Measurements from ENCODE around the gene UCK1. TPM values are rescaled to one million over a fixed set of nuclear protein-coding genes. Genes with fewer than 3 reads are reported as not detected.

The UCK1 gene
- total and polyA plus RNA-seq, 4 donors, result 17.6 to 28.6 (median 25.1) TPM

DNA sequence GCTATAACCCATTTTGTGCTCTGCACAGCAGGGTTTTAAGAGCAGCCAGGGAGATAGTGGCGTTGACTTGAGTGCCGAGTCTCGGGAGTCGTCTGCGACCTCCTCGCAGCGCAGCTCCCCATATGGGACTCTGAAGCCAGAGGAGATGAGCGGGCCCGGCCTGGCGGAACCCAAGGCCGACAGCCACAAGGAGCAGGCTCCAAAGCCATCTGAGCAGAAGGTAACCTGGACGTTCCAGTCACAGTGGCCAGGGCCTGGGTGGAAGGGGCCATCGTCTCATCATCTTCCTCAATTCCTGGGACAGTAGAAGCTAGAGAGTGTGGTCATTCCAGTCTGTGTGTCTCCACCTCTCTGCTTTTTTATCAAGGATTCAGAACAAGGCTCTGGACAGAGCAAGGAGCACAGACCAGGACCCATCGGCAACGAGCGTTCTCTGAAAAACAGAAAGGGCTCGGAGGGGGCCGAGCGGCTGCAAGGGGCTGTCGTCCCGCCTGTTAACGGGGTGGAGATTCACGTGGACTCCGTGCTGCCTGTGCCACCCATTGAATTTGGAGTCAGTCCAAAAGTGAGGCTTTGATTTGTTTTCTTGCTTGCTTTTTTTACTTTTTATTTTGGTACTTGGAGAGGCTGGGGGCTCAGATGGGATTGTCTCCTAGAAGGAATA lies 48.6 kb downstream of the UCK1 start:
- Histone ChIP-seq H3K4me3 (no peak overlapping the region), H3K9ac (ENCODE audit: insufficient read depth in 1 of 2, low read length in 2 of 2) (no peak overlapping the region), H3K4me1 (ENCODE audit: control insufficient read depth in 5 of 5, insufficient read depth in 5 of 5, low read length in 5 of 5) (no peaks in the 10 kb centered on the region), H3K27ac (ENCODE audit: low read depth in 1 of 2, low read length in 1 of 2) (peak overlapping the region in 1 of 2 donors; percentile 74), H3K27me3 (ENCODE audit: control insufficient read depth in 3 of 3, insufficient read depth in 3 of 3, low read length in 2 of 3) (no peaks in the 10 kb centered on the region), H3K36me3 (ENCODE audit: control insufficient read depth in 4 of 4, insufficient read depth in 4 of 4, low read length in 4 of 4) (peaks cover 21 to 89% (median 81%) of the 10 kb centered on the region in 4 donors), H3K9me3 (ENCODE audit: control insufficient read depth in 4 of 4, insufficient read depth in 3 of 4, low read length in 3 of 4) (no peaks in the 10 kb centered on the region)
- WGBS, 2 donors, result 93 to 94% methylated on average over 24 of the region's 24 CpGs
- ATAC-seq (ENCODE audit: insufficient read depth, low FRiP score) (no peak), DNase-seq (no peak)
- TF ChIP-seq, protein P1, sequence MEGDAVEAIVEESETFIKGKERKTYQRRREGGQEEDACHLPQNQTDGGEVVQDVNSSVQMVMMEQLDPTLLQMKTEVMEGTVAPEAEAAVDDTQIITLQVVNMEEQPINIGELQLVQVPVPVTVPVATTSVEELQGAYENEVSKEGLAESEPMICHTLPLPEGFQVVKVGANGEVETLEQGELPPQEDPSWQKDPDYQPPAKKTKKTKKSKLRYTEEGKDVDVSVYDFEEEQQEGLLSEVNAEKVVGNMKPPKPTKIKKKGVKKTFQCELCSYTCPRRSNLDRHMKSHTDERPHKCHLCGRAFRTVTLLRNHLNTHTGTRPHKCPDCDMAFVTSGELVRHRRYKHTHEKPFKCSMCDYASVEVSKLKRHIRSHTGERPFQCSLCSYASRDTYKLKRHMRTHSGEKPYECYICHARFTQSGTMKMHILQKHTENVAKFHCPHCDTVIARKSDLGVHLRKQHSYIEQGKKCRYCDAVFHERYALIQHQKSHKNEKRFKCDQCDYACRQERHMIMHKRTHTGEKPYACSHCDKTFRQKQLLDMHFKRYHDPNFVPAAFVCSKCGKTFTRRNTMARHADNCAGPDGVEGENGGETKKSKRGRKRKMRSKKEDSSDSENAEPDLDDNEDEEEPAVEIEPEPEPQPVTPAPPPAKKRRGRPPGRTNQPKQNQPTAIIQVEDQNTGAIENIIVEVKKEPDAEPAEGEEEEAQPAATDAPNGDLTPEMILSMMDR (IDR thresholded peaks at IDR 0.05; ENCODE audit: control extremely low read depth, extremely low read depth), result no peak

DNA sequence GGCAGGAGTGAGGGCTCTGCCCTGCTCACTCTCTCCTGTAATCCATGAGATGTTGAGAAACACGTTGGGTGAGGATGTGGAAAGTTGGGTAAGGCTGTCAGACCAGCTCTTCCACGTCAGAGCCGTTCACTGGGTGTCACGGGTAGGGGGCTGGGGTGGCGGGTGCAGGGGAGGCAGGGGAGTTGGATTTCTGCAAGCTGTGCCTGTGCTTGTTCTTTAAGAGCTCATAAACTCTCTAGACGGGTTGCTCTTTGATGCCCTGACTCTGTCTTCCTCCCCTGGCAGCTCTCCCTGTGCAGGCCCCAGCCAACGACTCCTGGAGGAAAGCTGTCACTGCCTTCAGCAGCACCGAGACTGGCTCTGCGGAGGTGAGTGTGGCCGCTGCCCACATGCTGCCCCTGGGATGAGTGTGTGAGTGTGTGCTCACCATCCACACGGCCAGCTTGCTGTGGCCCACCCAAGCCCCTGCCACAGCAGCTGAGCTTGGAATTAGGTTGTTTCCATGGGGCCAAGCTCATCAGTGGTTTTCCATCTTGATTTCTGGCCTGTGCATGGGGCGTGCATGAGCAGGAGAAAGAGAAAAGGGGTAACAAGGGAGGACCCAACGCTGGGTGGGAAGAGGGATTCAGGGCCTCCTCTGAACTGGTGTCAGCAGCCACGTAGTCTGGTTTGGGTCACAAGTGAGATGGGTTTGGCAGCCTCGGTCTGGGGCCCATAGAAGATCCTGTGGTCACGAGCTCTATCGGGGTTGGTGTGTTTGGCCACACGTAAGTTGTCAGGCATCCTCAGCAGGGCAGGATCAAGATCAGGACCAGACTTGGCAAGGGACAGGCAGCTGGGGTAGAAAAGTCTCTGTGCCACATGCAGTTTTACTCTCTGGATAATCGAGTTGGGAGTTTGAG lies 49.4 kb downstream of the UCK1 start:
- Histone ChIP-seq H3K4me3 (no peak overlapping the region), H3K27me3 (ENCODE audit: control insufficient read depth in 3 of 3, insufficient read depth in 3 of 3, low read length in 2 of 3) (no peaks in the 10 kb centered on the region), H3K4me1 (ENCODE audit: control insufficient read depth in 5 of 5, insufficient read depth in 5 of 5, low read length in 5 of 5) (no peaks in the 10 kb centered on the region), H3K9ac (ENCODE audit: insufficient read depth in 1 of 2, low read length in 2 of 2) (no peak overlapping the region), H3K9me3 (ENCODE audit: control insufficient read depth in 4 of 4, insufficient read depth in 3 of 4, low read length in 3 of 4) (no peaks in the 10 kb centered on the region), H3K27ac (ENCODE audit: low read depth in 1 of 2, low read length in 1 of 2) (peak overlapping the region in 1 of 2 donors; percentile 74), H3K36me3 (ENCODE audit: control insufficient read depth in 4 of 4, insufficient read depth in 4 of 4, low read length in 4 of 4) (peaks cover 21 to 89% (median 84%) of the 10 kb centered on the region in 4 donors)
- no peak for ATAC-seq (ENCODE audit: insufficient read depth, low FRiP score)
- TF ChIP-seq, protein P1 (IDR thresholded peaks at IDR 0.05; ENCODE audit: control extremely low read depth, extremely low read depth), result no peak
- 72 to 83% methylated on average over 19 of the region's 19 CpGs for WGBS, 2 donors
- peak in 1 of 3 donors; percentile 40 for DNase-seq

DNA sequence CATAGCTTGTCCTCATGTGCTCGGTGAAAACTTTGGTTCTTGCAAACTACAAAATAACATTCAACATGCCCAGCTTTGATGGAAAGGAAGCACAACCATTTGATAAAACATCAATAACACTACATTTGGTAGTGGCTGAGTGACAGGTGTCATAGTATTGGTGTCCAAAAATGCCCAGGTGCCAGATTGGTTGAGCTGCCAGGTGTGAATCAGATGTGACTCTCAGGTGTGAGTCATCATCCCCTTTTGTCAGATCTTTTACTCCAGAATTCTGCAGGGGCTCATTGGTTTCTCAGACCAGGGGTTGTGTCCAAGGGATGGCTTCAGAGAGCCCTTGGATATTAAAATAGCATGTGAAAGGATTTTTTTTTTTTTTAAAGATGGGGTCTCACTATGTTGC lies 50.8 kb downstream of the UCK1 start:
- TF ChIP-seq, protein P1 (IDR thresholded peaks at IDR 0.05; ENCODE audit: control extremely low read depth, extremely low read depth), result no peak
- no peaks in the 10 kb centered on the region for H3K27me3 ChIP-seq (ENCODE audit: control insufficient read depth in 3 of 3, insufficient read depth in 3 of 3, low read length in 2 of 3)
- WGBS, 2 donors, result 96 to 97% methylated on average over 1 of the region's 1 CpG
- no peak overlapping the region for H3K9ac ChIP-seq (ENCODE audit: insufficient read depth in 1 of 2, low read length in 2 of 2)
- H3K9me3 ChIP-seq (ENCODE audit: control insufficient read depth in 4 of 4, insufficient read depth in 3 of 4, low read length in 3 of 4), result no peaks in the 10 kb centered on the region
- H3K4me1 ChIP-seq (ENCODE audit: control insufficient read depth in 5 of 5, insufficient read depth in 5 of 5, low read length in 5 of 5), result no peaks in the 10 kb centered on the region
- no peak overlapping the region for H3K27ac ChIP-seq (ENCODE audit: low read depth in 1 of 2, low read length in 1 of 2)
- peaks cover 25 to 89% (median 78%) of the 10 kb centered on the region in 4 donors for H3K36me3 ChIP-seq (ENCODE audit: control insufficient read depth in 4 of 4, insufficient read depth in 4 of 4, low read length in 4 of 4)
- no peak overlapping the region for H3K4me3 ChIP-seq
- ATAC-seq (ENCODE audit: insufficient read depth, low FRiP score), result no peak
- DNase-seq, result no peak
